Caco-2 (cell line): Measurements from ENCODE around the gene MAD1L1. TPM values are rescaled to one million over a fixed set of nuclear protein-coding genes. Genes with fewer than 3 reads are reported as not detected.

Source experiments
- BruUV-seq: library from RNA; stranded (reverse); fragments of 400-500 nt; replicated peaks from 2 replicates; lab custom pipeline; 2021; lab: Mats Ljungman, UMichigan
- CTCF ChIA-PET: fragments of 300-600 bp; sonication (Branson Sonifier 250); formaldehyde crosslinking; loops from one replicate; lab custom pipeline; 2022; ENCODE audit warnings: antibody characterized with exemption; lab: Charles Lee
- POLR2A ChIA-PET: fragments of 300-600 bp; sonication (Branson Sonifier 250); formaldehyde crosslinking; loops from one replicate; lab custom pipeline; 2022; ENCODE audit warnings: antibody characterized with exemption; lab: Charles Lee
- DNase-seq, 2 experiments: peaks; one replicate each; pipeline versions ENCODE4 v3.0.0 to v3.0.0-alpha.2; 2020 to 2022
- H3K27me3 ChIP-seq: replicated peaks from 2 replicates; pipeline ENCODE4 v1.6.0; 2011; ENCODE audit warnings: low read length; ENCODE audit not compliant: control insufficient read depth, insufficient read depth
- H3K36me3 ChIP-seq: 2 replicates; pipeline ENCODE4 v1.5.1; 2011; ENCODE audit warnings: low read length; ENCODE audit not compliant: control insufficient read depth, insufficient read depth
- H3K4me1 ChIP-seq: fragments of 250-450 bp; sonication (Bioruptor Pico); 2 replicates; pipeline ENCODE4 v1.5.1; 2020; ENCODE audit warnings: mild to moderate bottlenecking
- H3K4me3 ChIP-seq: 2 replicates; pipeline ENCODE4 v1.5.1; 2011; ENCODE audit warnings: low read depth, mild to moderate bottlenecking, control low read depth, low read length
- H3K9me3 ChIP-seq: fragments of 250-450 bp; sonication (Bioruptor Pico); 2 replicates; pipeline ENCODE4 v1.5.1; 2020; ENCODE audit warnings: mild to moderate bottlenecking, moderate library complexity
- H3K27ac Mint-ChIP-seq: one replicate; pipeline ENCODE4 v1.8.0; 2022; ENCODE audit warnings: mixed read lengths; ENCODE audit not compliant: unreplicated experiment
- H3K27me3 Mint-ChIP-seq: one replicate; pipeline ENCODE4 v1.8.0; 2022; ENCODE audit warnings: mixed read lengths; ENCODE audit not compliant: insufficient read depth, unreplicated experiment
- H3K36me3 Mint-ChIP-seq: one replicate; pipeline ENCODE4 v1.8.0; 2022; ENCODE audit warnings: mild to moderate bottlenecking, mixed read lengths; ENCODE audit not compliant: insufficient read depth, unreplicated experiment
- H3K4me1 Mint-ChIP-seq: one replicate; pipeline ENCODE4 v1.8.0; 2022; ENCODE audit warnings: low read depth, mixed read lengths; ENCODE audit not compliant: unreplicated experiment
- H3K4me3 Mint-ChIP-seq: one replicate; pipeline ENCODE4 v1.8.0; 2022; ENCODE audit warnings: mild to moderate bottlenecking, moderate library complexity, mixed read lengths; ENCODE audit not compliant: unreplicated experiment
- H3K9me3 Mint-ChIP-seq: one replicate; pipeline ENCODE4 v1.8.0; 2022; ENCODE audit warnings: mixed read lengths; ENCODE audit not compliant: unreplicated experiment
- CTCF ChIP-seq, 2 experiments: fragments of 200-600 bp in 1 of 2; IDR thresholded peaks; 1 replicate in 1 of 2; 2 replicates in 1 of 2; pipeline versions ENCODE4 v1.5.1 to v1.8.0; 2011 to 2022; ENCODE audit warnings: antibody characterized with exemption in 1 of 2, control low read depth in 1 of 2, inconsistent platforms in 1 of 2, low read depth in 1 of 2, low read length in 1 of 2, mild to moderate bottlenecking in 1 of 2, moderate library complexity in 1 of 2; ENCODE audit not compliant: insufficient read depth in 1 of 2, severe bottlenecking in 1 of 2, unreplicated experiment in 1 of 2
- intact Hi-C: fragments of 100-400 bp; cut with micrococcal nuclease; formaldehyde crosslinking; loops from one replicate; pipeline ENCODE4 v1.10.0; 2022; ENCODE audit not compliant: unreplicated experiment
- total RNA-seq: library from RNA; stranded (reverse); gene quantifications from 2 replicates; pipeline ENCODE4 v1.2.3, GENCODE V29; 2022

The MAD1L1 gene
- total RNA-seq, 1 experiment from 2014 or later, result 58.6 TPM

DNA sequence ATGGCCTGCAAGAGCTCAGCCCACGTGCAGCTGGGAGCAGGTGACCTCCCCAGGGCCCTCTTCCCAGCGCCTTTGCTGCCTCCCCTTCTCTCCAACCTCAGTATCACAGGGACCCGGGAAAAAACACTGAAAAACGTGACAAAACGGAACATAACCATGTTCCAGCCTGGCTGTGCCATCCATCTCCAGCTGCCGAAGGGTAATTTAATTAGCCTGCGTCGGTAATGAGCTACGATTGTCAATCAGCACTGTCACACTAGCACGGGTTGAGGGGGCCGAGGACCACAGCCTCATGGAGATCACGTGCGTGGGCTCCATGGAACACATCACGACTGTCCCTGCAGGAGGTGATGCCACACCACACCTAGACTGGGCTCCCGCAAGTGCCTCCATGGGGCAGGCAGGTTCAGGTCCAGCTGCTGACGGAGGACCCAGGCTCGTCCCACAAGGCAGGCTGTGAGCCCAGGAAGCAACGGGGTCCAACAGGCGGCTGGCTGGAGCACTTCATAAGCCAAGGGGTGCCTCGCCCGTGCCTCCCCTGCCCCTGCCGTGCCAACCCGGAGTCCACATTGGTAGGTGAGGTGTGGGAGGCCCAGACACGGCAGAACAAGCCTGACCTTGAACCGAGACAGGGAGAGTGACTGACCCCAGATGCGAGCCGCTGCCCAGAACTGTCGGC, 363.2 kb downstream of the MAD1L1 start:
- no peaks in the 10 kb centered on the region for H3K4me1 Mint-ChIP-seq
- CTCF ChIA-PET, result no interaction called here
- no peaks in the 10 kb centered on the region for H3K27me3 Mint-ChIP-seq
- DNase-seq, result no peak
- no peak overlapping the region for H3K4me3 Mint-ChIP-seq
- TF ChIP-seq CTCF (IDR thresholded peaks at IDR 0.05; ENCODE audit: insufficient read depth in 1 of 2, low read depth in 1 of 2, low read length in 1 of 2, severe bottlenecking in 1 of 2, unreplicated experiment in 1 of 2), result no peak
- intact Hi-C loops, result no loop called here
- Histone ChIP-seq H3K9me3 (no peaks in the 10 kb centered on the region; the same call in 1 of the 2 replicates), H3K4me1 (no peaks in the 10 kb centered on the region), H3K4me3 (no peak overlapping the region), H3K27me3 (no peaks in the 10 kb centered on the region), H3K36me3 (no peaks in the 10 kb centered on the region)
- POLR2A ChIA-PET, result no interaction called here
- no TSS peak for BruUV-seq
- H3K27ac Mint-ChIP-seq, result no peak overlapping the region
- peaks cover 12% of the 10 kb centered on the region for H3K9me3 Mint-ChIP-seq
- peaks cover 34% of the 10 kb centered on the region for H3K36me3 Mint-ChIP-seq

GRCh38 chr7:1868516-1869165, 364.1 kb downstream of the MAD1L1 start:
- H3K4me3 ChIP-seq, result no peak overlapping the region
- no peaks in the 10 kb centered on the region for H3K4me1 ChIP-seq
- H3K4me1 Mint-ChIP-seq, result no peaks in the 10 kb centered on the region
- DNase-seq, result no peak
- no peak overlapping the region for H3K4me3 Mint-ChIP-seq
- CTCF ChIA-PET, result no interaction called here
- no peaks in the 10 kb centered on the region for H3K27me3 Mint-ChIP-seq
- intact Hi-C loops, result no loop called here
- H3K9me3 Mint-ChIP-seq, result peaks cover 12% of the 10 kb centered on the region
- peaks cover 26% of the 10 kb centered on the region for H3K36me3 Mint-ChIP-seq
- POLR2A ChIA-PET, result no interaction called here
- H3K27ac Mint-ChIP-seq, result no peak overlapping the region
- H3K36me3 ChIP-seq, result no peaks in the 10 kb centered on the region
- BruUV-seq, result no TSS peak
- no peaks in the 10 kb centered on the region; the same call in 1 of the 2 replicates for H3K9me3 ChIP-seq
- no peaks in the 10 kb centered on the region for H3K27me3 ChIP-seq
- TF ChIP-seq CTCF (IDR thresholded peaks at IDR 0.05; ENCODE audit: insufficient read depth in 1 of 2, low read depth in 1 of 2, low read length in 1 of 2, severe bottlenecking in 1 of 2, unreplicated experiment in 1 of 2), result no peak

DNA sequence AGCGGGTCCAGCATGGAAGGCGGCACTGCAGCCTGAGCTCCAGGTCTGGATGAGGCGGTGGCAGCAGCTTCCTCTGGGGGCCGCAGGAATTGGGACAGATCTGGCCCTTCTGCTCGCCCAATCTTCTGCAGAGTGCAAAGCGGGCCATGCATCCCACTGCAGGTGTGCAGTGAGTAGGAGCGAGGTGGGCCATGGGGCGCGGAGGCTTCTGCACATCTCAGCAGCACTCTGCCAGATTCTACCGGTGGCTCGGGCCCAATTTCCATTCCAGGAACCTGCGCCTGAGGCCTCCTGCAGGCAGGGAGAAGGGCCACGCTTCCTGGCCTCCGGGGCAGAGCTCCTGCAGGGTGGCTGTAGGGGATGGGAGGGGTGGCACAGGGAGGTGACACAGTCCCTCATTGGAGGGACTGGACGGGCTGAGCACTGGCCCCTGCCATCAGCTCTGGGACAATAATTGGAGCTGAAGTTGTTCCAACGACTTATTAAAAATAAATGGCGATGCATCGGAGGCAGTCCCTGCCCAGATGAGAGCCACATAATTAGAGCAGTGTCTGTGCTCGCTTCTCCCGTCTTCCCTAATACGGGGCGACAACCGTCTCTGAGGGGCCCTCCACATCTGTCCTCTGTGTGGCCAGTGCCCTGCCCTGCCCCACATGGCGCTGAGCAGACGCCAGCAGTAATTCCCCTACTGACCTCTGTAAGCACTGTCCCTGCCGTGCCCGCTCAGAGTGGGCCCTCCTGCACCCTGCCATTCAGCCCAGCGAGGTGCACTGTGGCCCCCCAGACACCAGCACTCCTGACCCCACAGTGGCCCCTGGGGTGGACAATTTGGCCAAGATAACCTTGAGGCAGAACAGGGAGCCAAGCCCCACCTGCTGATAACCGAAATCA, 365.1 kb downstream of the MAD1L1 start:
- Histone ChIP-seq H3K4me3 (no peak overlapping the region), H3K36me3 (no peaks in the 10 kb centered on the region), H3K9me3 (no peaks in the 10 kb centered on the region; the same call in 1 of the 2 replicates), H3K27me3 (no peaks in the 10 kb centered on the region), H3K4me1 (no peaks in the 10 kb centered on the region)
- H3K27ac Mint-ChIP-seq, result no peak overlapping the region
- DNase-seq, result no peak
- ChIA-PET CTCF (no interaction called here), POLR2A (no interaction called here)
- H3K4me1 Mint-ChIP-seq, result no peaks in the 10 kb centered on the region
- no peak for TF ChIP-seq CTCF (IDR thresholded peaks at IDR 0.05; ENCODE audit: insufficient read depth in 1 of 2, low read depth in 1 of 2, low read length in 1 of 2, severe bottlenecking in 1 of 2, unreplicated experiment in 1 of 2)
- intact Hi-C loops, result no loop called here
- H3K9me3 Mint-ChIP-seq, result peaks cover 12% of the 10 kb centered on the region
- no TSS peak for BruUV-seq
- H3K36me3 Mint-ChIP-seq, result peaks cover 22% of the 10 kb centered on the region
- no peak overlapping the region for H3K4me3 Mint-ChIP-seq
- H3K27me3 Mint-ChIP-seq, result no peaks in the 10 kb centered on the region
